Progenitor cell of endocrine pancreas (in vitro differentiated cells): ENCODE results near the gene IQCF5. TPM values are rescaled to one million over a fixed set of nuclear protein-coding genes. Genes with fewer than 3 reads are reported as not detected.
A peak's percentile ranks its signal among the peaks of the same experiment; 100 is the strongest.

Source experiments
- DNase-seq: peaks from one replicate; pipeline ENCODE4 v3.0.0; 2021; ENCODE audit warnings: low spot score; ENCODE audit not compliant: unreplicated experiment
- H3K27ac Mint-ChIP-seq: 2 replicates; pipeline ENCODE4 v1.8.0; 2021; ENCODE audit warnings: mild to moderate bottlenecking, moderate library complexity, mixed read lengths
- H3K27me3 Mint-ChIP-seq: 2 replicates; pipeline ENCODE4 v1.8.0; 2021; ENCODE audit warnings: mixed read lengths
- H3K36me3 Mint-ChIP-seq: 2 replicates; pipeline ENCODE4 v1.8.0; 2022; ENCODE audit warnings: mixed read lengths; ENCODE audit not compliant: insufficient read depth
- H3K4me1 Mint-ChIP-seq: 2 replicates; pipeline ENCODE4 v1.8.0; 2021; ENCODE audit warnings: low read depth, mixed read lengths
- H3K4me3 Mint-ChIP-seq: 2 replicates; pipeline ENCODE4 v1.8.0; 2021; ENCODE audit warnings: low read depth, mild to moderate bottlenecking, moderate library complexity, mixed read lengths
- H3K9me3 Mint-ChIP-seq: 2 replicates; pipeline ENCODE4 v1.8.0; 2021; ENCODE audit warnings: low read depth, mixed read lengths
- CTCF ChIP-seq: fragments of 200-600 bp; sonication (generic); IDR thresholded peaks from one replicate; pipeline ENCODE4 v1.5.0; 2021; ENCODE audit warnings: antibody characterized with exemption, mild to moderate bottlenecking; ENCODE audit not compliant: unreplicated experiment
- total RNA-seq: library from RNA; stranded (reverse); gene quantifications from 2 replicates; pipeline ENCODE4 v1.2.1, GENCODE V29; 2021

IQCF5 gene
- total RNA-seq, 1 donor from 2014 or later: not detected

DNA sequence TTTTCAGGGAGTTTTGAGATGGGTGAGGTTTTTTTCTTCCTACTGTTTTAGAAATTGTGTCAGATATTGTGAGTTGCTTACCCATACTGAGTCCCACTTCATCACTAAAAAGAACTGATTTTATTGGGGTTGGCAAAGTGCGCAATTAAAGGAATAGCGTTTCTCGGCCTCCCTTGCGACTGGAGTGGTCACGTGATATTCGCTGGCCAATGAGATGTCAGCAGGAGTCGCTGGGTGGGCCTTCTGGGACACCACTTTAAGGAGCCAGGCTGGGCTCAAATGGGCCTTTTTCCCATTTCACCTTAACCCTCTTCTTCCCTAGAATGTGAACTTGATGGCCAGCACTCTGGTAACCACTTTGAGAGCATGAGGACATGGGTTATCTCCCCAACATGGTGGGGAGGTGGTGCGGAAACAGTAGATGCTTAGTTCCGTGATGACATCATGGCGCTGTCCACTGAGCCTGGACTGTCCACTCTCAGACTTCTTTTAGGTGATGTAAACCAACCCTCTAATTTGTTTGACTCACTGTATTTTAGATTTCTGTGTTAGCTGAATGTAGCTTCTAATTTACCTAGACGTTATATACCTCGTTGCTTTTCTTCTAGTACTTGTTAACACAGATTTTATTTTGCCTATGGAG, 13.2 kb upstream of the IQCF5 start:
- no peak for DNase-seq
- TF ChIP-seq CTCF: no peak
- Mint-ChIP-seq H3K36me3 (no peaks in the 10 kb centered on the region), H3K9me3 (no peaks in the 10 kb centered on the region), H3K4me1 (no peaks in the 10 kb centered on the region), H3K27ac (no peak overlapping the region), H3K27me3 (peaks cover 3% of the 10 kb centered on the region), H3K4me3 (no peak overlapping the region)

- TF ChIP-seq CTCF: no peak
- no peak for DNase-seq
- Mint-ChIP-seq H3K9me3 (no peaks in the 10 kb centered on the region), H3K27me3 (peaks cover 3% of the 10 kb centered on the region), H3K4me1 (no peaks in the 10 kb centered on the region), H3K4me3 (no peak overlapping the region), H3K36me3 (no peaks in the 10 kb centered on the region), H3K27ac (peak overlapping the region; percentile 39)
Measured at GRCh38 chr3:51887620-51888019, 12.2 kb upstream of the IQCF5 start.

DNA sequence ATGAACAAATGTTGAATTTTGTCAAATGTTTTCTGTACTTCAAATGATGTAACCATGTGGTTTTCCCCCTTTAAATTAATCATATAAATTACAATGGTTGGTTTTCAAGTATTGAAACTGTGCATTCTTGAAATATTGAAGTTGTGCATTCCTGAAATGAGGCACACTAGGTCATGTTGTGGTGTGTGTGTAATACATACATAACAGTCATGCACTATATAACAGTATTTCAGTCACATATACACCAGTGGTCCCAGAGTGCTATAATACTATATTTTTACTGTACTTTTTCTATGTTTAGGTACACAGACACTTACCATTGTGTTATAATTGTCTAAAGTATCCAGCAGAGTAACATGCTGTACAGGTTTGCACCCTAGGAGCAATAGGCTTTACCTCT, 11.0 kb upstream of the IQCF5 start:
- Mint-ChIP-seq H3K27me3 (no peaks in the 10 kb centered on the region), H3K4me1 (no peaks in the 10 kb centered on the region), H3K27ac (no peak overlapping the region), H3K4me3 (no peak overlapping the region), H3K36me3 (no peaks in the 10 kb centered on the region), H3K9me3 (no peaks in the 10 kb centered on the region)
- TF ChIP-seq CTCF: no peak
- DNase-seq: no peak

GRCh38 chr3:51879937-51880336, 4.5 kb upstream of the IQCF5 start:
- H3K36me3 Mint-ChIP-seq: no peaks in the 10 kb centered on the region
- no peaks in the 10 kb centered on the region for H3K4me1 Mint-ChIP-seq
- DNase-seq: no peak
- no peak overlapping the region for H3K27ac Mint-ChIP-seq
- no peaks in the 10 kb centered on the region for H3K27me3 Mint-ChIP-seq
- TF ChIP-seq CTCF: no peak
- H3K9me3 Mint-ChIP-seq: no peaks in the 10 kb centered on the region
- H3K4me3 Mint-ChIP-seq: no peak overlapping the region

DNA sequence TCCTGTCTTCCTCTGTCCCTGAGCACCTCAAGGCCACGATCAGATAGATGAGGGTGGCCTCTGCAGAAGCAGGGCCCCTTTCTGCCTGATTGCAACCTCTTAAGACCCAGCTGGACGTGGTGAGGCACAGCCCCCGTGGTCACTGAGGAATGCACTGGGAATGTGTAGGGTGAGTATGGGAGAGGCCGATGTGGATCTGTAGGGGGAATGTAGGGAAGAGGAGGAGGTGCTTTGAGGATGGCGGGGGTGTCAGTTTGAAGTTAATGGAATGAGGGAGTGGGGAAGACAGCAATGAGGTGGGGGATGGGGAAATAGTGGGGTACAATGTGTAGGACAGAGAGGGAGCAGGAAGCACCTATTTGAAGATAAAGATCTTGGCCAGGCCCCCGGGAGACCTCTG, 785 bp upstream of the IQCF5 start:
- Mint-ChIP-seq H3K27me3 (peaks cover 8% of the 10 kb centered on the region), H3K36me3 (no peaks in the 10 kb centered on the region), H3K4me1 (no peaks in the 10 kb centered on the region), H3K4me3 (no peak overlapping the region), H3K9me3 (no peaks in the 10 kb centered on the region), H3K27ac (no peak overlapping the region)
- TF ChIP-seq CTCF: no peak
- no peak for DNase-seq
